Panc1 (cell line): ENCODE measurements around the gene MDN1. TPM values are rescaled to one million over a fixed set of nuclear protein-coding genes. Genes with fewer than 3 reads are reported as not detected.

Experiments used
- ATAC-seq: fragments of 200-7000 bp; cut with Tn5 transposase; 2 replicates; pipeline ENCODE4 v1.9.1; 2020; ENCODE audit warnings: mild to moderate bottlenecking, moderate library complexity
- BruUV-seq: library from RNA; stranded (reverse); fragments of 400-500 nt; replicated peaks from 2 replicates; lab custom pipeline; 2021; lab: Mats Ljungman, UMichigan
- CTCF ChIA-PET: fragments of 300-600 bp; sonication (Branson Sonifier 250); formaldehyde crosslinking; loops from one replicate; lab custom pipeline; 2022; ENCODE audit warnings: antibody characterized with exemption; lab: Charles Lee
- POLR2A ChIA-PET: fragments of 300-600 bp; sonication (Branson Sonifier 250); formaldehyde crosslinking; loops from one replicate; lab custom pipeline; 2022; ENCODE audit warnings: antibody characterized with exemption; lab: Charles Lee
- DNase-seq: peaks from one replicate; pipeline ENCODE4 v3.0.0-alpha.2; 2010; ENCODE audit warnings: low read depth, low spot score
- H3K27ac ChIP-seq: 2 replicates; pipeline ENCODE4 v1.5.1; 2011; ENCODE audit warnings: mild to moderate bottlenecking, low read length, inconsistent platforms
- H3K27me3 ChIP-seq: fragments of 200-500 bp; sonication (Bioruptor generic); 2 replicates; pipeline ENCODE4 v1.6.0; 2014; ENCODE audit warnings: low read length, inconsistent platforms; ENCODE audit not compliant: control insufficient read depth, insufficient read depth
- H3K36me3 ChIP-seq: fragments of 200-500 bp; sonication (Bioruptor generic); 2 replicates; pipeline ENCODE4 v1.5.1; 2014; ENCODE audit warnings: inconsistent platforms, mild to moderate bottlenecking, low read length, moderate library complexity; ENCODE audit not compliant: control insufficient read depth, insufficient read depth
- H3K4me1 ChIP-seq: 2 replicates; pipeline ENCODE4 v1.5.1; 2011; ENCODE audit warnings: inconsistent platforms, mild to moderate bottlenecking, low read length, moderate library complexity; ENCODE audit not compliant: control insufficient read depth, insufficient read depth
- H3K4me3 ChIP-seq, 2 experiments: 2 replicates each; pipeline ENCODE4 v1.5.1; 2011 to 2012; ENCODE audit warnings: low read depth in 2 of 2, low read length in 2 of 2, mild to moderate bottlenecking in 2 of 2, inconsistent platforms in 1 of 2, moderate library complexity in 1 of 2
- H3K9me3 ChIP-seq: fragments of 200-500 bp; sonication (Bioruptor generic); 2 replicates; pipeline ENCODE4 v1.5.1; 2014; ENCODE audit warnings: low read depth, mild to moderate bottlenecking, inconsistent platforms, low read length, moderate library complexity; ENCODE audit not compliant: control insufficient read depth, insufficient read depth
- POLR2AphosphoS5 ChIP-seq: IDR thresholded peaks from 2 replicates; pipeline ENCODE4 v1.6.1; 2012; ENCODE audit warnings: mild to moderate bottlenecking, low read depth, low read length, moderate library complexity
- SIN3A ChIP-seq: IDR thresholded peaks from 2 replicates; pipeline ENCODE4 v1.6.1; 2012; ENCODE audit warnings: low read depth, mild to moderate bottlenecking, low read length, moderate library complexity, borderline replicate concordance; ENCODE audit not compliant: insufficient read depth
- TCF7L2 ChIP-seq: IDR thresholded peaks from 2 replicates; pipeline ENCODE4 v1.6.1; 2011; ENCODE audit warnings: mild to moderate bottlenecking, low read depth, low read length, inconsistent platforms
- in situ Hi-C: cut with HindIII; loops from 2 replicates; pipeline ENCODE4 v1.10.0; 2016; ENCODE audit warnings: low sequenced_read_pairs, low pct_unique_long_range_greater_than_20kb
- intact Hi-C: fragments of 100-400 bp; cut with micrococcal nuclease; formaldehyde crosslinking; loops from one replicate; pipeline ENCODE4 v1.10.0; 2022; ENCODE audit not compliant: unreplicated experiment
- total RNA-seq: library from RNA; stranded (reverse); gene quantifications from one replicate; pipeline ENCODE4 v1.2.1, GENCODE V29; 2021; ENCODE audit not compliant: unreplicated experiment
- TF ChIP-seq, protein P1 (sequence below), 2 experiments: IDR thresholded peaks; 2 replicates each; pipeline ENCODE4 v1.6.1; 2011 to 2012; ENCODE audit warnings: low read depth in 2 of 2, control low read depth in 1 of 2, low read length in 1 of 2, mild to moderate bottlenecking in 1 of 2, moderate library complexity in 1 of 2; ENCODE audit not compliant: insufficient read depth in 1 of 2
- TF ChIP-seq, protein P2 (sequence below): fragments of 450-650 bp; IDR thresholded peaks from 2 replicates; pipeline ENCODE4 v1.5.1; 2017; ENCODE audit warnings: mild to moderate bottlenecking

Gene MDN1
- total RNA-seq, 1 experiment from 2014 or later: 47.8 TPM

DNA sequence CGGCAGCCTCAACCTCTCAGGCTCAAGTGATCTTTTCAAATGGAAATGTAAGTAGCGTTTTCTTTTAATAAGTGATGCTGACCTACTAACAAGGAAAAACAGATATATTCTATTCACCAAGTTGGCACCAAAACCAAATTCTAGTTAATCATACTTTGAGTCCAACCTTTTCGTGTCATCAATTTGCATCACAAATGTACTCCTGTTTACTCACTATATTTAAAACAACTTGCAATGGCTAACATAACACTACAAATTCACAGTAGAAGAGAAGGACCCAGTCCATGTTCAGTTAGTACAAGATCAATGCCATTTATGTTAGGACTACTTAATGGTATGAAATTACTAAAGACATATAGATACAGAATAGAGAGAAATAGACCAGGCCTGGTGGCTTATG lies 50.0 kb downstream of the MDN1 start:
- H3K36me3 ChIP-seq: peaks cover 35% of the 10 kb centered on the region
- H3K4me1 ChIP-seq: no peaks in the 10 kb centered on the region
- POLR2A ChIA-PET: interaction anchor here (0.7 kb wide), 1 partner anchor 131 kb away, joined by 7 read pairs; the partner anchor contains the start of gene LYRM2

DNA sequence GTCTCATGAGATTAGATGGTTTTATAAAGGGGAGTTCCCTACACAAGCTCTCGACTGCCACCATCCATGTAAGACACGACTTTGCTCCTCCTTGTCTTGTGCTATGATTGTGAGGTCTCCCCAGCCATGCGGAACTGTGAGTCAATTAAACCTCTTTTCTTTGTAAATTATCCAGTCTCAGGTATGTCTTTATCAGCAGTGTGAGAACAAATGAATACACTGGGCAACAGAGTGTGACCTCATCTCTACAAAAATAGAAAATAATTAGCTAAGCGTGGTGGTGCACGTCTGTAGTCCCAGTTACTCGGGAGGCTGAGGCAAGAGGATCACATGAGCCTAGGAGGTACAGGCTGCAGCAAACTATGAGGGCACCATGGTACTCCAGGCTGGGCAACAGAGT lies 51.3 kb downstream of the MDN1 start:
- Histone ChIP-seq H3K9me3 (no peaks in the 10 kb centered on the region), H3K27ac (no peak overlapping the region), H3K36me3 (peaks cover 27% of the 10 kb centered on the region), H3K4me1 (no peaks in the 10 kb centered on the region), H3K4me3 (no peak overlapping the region), H3K27me3 (no peaks in the 10 kb centered on the region)
- POLR2A ChIA-PET: no interaction called here
- in situ Hi-C loops: no loop called here
- BruUV-seq: no TSS peak
- ATAC-seq (no peak), DNase-seq (no peak)
- CTCF ChIA-PET: no interaction called here
- intact Hi-C loops: no loop called here
- TF ChIP-seq, protein P1, sequence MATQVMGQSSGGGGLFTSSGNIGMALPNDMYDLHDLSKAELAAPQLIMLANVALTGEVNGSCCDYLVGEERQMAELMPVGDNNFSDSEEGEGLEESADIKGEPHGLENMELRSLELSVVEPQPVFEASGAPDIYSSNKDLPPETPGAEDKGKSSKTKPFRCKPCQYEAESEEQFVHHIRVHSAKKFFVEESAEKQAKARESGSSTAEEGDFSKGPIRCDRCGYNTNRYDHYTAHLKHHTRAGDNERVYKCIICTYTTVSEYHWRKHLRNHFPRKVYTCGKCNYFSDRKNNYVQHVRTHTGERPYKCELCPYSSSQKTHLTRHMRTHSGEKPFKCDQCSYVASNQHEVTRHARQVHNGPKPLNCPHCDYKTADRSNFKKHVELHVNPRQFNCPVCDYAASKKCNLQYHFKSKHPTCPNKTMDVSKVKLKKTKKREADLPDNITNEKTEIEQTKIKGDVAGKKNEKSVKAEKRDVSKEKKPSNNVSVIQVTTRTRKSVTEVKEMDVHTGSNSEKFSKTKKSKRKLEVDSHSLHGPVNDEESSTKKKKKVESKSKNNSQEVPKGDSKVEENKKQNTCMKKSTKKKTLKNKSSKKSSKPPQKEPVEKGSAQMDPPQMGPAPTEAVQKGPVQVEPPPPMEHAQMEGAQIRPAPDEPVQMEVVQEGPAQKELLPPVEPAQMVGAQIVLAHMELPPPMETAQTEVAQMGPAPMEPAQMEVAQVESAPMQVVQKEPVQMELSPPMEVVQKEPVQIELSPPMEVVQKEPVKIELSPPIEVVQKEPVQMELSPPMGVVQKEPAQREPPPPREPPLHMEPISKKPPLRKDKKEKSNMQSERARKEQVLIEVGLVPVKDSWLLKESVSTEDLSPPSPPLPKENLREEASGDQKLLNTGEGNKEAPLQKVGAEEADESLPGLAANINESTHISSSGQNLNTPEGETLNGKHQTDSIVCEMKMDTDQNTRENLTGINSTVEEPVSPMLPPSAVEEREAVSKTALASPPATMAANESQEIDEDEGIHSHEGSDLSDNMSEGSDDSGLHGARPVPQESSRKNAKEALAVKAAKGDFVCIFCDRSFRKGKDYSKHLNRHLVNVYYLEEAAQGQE (IDR thresholded peaks at IDR 0.05; ENCODE audit: insufficient read depth in 1 of 2, low read depth in 2 of 2, low read length in 1 of 2): no peak
- TF ChIP-seq, protein P2, sequence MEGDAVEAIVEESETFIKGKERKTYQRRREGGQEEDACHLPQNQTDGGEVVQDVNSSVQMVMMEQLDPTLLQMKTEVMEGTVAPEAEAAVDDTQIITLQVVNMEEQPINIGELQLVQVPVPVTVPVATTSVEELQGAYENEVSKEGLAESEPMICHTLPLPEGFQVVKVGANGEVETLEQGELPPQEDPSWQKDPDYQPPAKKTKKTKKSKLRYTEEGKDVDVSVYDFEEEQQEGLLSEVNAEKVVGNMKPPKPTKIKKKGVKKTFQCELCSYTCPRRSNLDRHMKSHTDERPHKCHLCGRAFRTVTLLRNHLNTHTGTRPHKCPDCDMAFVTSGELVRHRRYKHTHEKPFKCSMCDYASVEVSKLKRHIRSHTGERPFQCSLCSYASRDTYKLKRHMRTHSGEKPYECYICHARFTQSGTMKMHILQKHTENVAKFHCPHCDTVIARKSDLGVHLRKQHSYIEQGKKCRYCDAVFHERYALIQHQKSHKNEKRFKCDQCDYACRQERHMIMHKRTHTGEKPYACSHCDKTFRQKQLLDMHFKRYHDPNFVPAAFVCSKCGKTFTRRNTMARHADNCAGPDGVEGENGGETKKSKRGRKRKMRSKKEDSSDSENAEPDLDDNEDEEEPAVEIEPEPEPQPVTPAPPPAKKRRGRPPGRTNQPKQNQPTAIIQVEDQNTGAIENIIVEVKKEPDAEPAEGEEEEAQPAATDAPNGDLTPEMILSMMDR: no peak
- no peak for TF ChIP-seq POLR2AphosphoS5
- no peak for TF ChIP-seq SIN3A
- TF ChIP-seq TCF7L2: no peak

More for the DNA sequence above, 50.0 kb downstream of the MDN1 start:
- Histone ChIP-seq H3K27ac (no peak overlapping the region), H3K4me3 (no peak overlapping the region), H3K27me3 (no peaks in the 10 kb centered on the region), H3K9me3 (no peaks in the 10 kb centered on the region)
- intact Hi-C loops (no loop called here), in situ Hi-C loops (no loop called here)
- no TSS peak for BruUV-seq
- CTCF ChIA-PET: no interaction called here
- DNase-seq (no peak), ATAC-seq (no peak)
- TF ChIP-seq, protein P2: no peak
- TF ChIP-seq, protein P1 (IDR thresholded peaks at IDR 0.05; ENCODE audit: insufficient read depth in 1 of 2, low read depth in 2 of 2, low read length in 1 of 2): no peak
- TF ChIP-seq POLR2AphosphoS5 (no peak), TCF7L2 (no peak), SIN3A (no peak)
